Measurements from ENCODE around the gene GAN. TPM values are rescaled to one million over a fixed set of nuclear protein-coding genes. Genes with fewer than 3 reads are reported as not detected.

The GAN gene, protein sequence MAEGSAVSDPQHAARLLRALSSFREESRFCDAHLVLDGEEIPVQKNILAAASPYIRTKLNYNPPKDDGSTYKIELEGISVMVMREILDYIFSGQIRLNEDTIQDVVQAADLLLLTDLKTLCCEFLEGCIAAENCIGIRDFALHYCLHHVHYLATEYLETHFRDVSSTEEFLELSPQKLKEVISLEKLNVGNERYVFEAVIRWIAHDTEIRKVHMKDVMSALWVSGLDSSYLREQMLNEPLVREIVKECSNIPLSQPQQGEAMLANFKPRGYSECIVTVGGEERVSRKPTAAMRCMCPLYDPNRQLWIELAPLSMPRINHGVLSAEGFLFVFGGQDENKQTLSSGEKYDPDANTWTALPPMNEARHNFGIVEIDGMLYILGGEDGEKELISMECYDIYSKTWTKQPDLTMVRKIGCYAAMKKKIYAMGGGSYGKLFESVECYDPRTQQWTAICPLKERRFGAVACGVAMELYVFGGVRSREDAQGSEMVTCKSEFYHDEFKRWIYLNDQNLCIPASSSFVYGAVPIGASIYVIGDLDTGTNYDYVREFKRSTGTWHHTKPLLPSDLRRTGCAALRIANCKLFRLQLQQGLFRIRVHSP
- 14.1 and 14.3 TPM in 2 replicates for total RNA-seq

DNA sequence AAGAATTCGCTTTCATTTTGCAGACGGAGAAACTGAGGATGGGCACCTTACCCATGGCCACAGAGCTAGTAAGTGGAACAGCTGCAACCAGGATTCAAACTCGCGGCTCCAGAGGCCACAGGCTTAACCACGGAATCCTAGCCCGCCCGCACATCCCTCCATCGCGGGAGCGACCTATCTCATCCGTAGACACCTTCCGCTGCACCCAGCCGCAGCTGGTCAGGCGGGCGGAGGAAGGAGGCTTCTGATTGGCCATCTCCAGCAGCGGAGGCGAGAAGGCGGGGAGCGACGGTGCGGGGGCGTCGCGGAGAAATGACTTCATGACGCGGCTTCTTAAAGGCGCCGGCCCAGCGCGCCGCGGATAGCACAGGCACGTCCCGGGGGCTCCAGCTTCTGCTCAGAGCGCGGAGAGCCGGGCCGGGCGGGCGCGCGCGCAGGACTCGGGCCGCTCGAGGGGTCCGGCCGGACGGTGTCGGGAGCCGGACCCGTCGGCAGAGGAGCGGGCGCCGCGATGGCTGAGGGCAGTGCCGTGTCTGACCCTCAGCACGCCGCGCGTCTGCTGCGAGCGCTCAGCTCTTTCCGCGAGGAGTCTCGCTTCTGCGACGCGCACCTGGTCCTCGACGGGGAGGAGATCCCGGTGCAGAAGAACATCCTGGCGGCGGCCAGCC lies at the start of gene GAN:
Gene GAN, plus strand, starts transcription at position 360 of the 668 bp plus-strand sequence. Its CDS starts 152 bp downstream, at position 512.
- intact Hi-C loops (cut with micrococcal nuclease) = loop anchor here (1.0 to 10.0 kb wide), 7 partner anchors 21 to 1340 kb away; partner anchors contain the start of genes CENPN, CMC2 and GCSH
- no peaks in the 10 kb centered on the region for H3K9me3 Mint-ChIP-seq
- H3K36me3 Mint-ChIP-seq (ENCODE audit: low read depth) = peaks cover 2% of the 10 kb centered on the region
- H3K27me3 Mint-ChIP-seq = no peaks in the 10 kb centered on the region
- peak within 1 kb of the TSS; percentile 84 for H3K27ac Mint-ChIP-seq
- peak; percentile 98 for DNase-seq
- peak within 1 kb of the TSS; percentile 88 for H3K4me3 Mint-ChIP-seq
- H3K4me1 Mint-ChIP-seq = peaks cover 54% of the 10 kb centered on the region

DNA sequence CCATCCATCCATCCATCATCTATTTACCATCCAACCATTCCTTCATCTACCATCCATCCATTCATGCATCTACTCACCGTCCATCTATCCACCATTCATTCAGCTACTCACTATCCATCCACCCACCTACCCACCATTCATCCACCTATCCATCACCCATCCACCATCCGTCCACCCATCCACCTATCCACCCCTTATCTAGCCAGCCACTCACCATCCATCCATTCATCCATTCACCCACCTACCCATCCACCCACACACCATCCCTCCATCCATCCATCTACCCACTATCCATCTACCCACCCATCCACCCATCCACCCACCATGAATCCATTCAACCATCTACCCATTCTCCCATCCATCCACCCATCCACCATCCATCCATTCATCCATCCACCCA lies 49.7 kb upstream of the GAN start:
- Mint-ChIP-seq H3K27ac (no peak overlapping the region), H3K27me3 (peaks cover 4% of the 10 kb centered on the region), H3K4me1 (peaks cover 11% of the 10 kb centered on the region), H3K9me3 (peaks cover 8% of the 10 kb centered on the region), H3K4me3 (no peak overlapping the region), H3K36me3 (ENCODE audit: low read depth) (no peaks in the 10 kb centered on the region)
- intact Hi-C loops (cut with micrococcal nuclease) = no loop called here
- no peak for DNase-seq

DNA sequence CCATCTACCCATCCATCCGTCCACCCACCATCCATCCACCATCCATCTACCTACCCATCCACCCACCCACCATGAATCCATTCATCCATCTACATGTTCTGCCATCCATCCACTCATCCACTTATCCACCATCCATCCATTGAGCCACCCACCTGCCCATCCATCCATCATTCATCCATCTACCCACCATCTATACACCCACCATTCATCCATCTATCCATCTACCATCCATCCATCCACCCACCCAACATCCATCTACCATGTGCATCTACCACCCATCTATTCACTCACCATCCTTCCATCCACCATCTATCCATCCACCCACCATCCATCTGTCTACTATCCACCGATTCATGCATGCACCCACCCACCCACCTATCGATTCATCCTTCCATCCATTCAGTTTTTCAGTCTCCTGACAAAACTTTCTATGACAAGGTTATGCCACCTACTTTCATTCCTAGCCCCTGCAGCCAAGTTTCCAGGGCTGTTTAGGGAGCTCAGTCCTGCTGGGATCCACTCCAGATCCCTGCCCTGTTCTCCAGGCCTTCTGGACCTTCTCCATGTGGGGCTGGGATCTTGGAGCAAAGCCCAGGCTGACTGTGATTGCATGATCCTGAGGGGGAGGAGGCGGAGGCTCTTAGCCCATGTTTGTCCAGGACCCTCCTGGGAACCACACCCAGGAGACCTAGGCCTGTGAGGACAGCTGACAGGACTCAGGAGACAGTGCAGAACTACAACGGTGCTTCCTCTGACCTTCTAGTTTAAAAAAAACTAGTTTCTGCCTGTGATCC lies 48.9 kb upstream of the GAN start:
- Mint-ChIP-seq H3K4me1 (peaks cover 10% of the 10 kb centered on the region), H3K36me3 (ENCODE audit: low read depth) (no peaks in the 10 kb centered on the region), H3K27ac (no peak overlapping the region), H3K4me3 (no peak overlapping the region), H3K27me3 (peaks cover 4% of the 10 kb centered on the region), H3K9me3 (peaks cover 8% of the 10 kb centered on the region)
- no peak for DNase-seq
- intact Hi-C loops (cut with micrococcal nuclease) = no loop called here

DNA sequence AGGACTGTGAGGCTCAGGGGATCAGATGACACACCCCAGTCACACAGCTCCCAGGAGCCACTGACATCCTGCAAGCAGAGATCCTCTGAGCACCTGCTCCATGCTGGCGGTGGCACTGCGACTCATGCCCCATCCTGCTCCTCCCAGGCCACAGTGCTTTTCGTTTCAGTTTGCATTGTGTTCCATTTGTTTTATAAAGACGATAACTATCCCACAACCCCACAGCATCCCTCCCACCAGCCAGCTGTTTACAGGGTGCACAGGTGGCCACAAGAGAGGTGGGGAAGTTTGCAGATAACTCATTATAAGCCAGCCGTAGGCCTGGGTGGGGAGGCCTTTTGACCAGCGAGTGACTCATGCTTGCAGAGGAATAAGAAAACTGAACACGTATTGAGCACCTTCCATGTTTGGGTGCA lies 48.1 kb upstream of the GAN start:
- H3K4me3 Mint-ChIP-seq = peak overlapping the region; percentile 30
- intact Hi-C loops (cut with micrococcal nuclease) = no loop called here
- peak; percentile 70 for DNase-seq
- H3K36me3 Mint-ChIP-seq (ENCODE audit: low read depth) = no peaks in the 10 kb centered on the region
- H3K27me3 Mint-ChIP-seq = peaks cover 4% of the 10 kb centered on the region
- peak overlapping the region; percentile 34 for H3K27ac Mint-ChIP-seq
- peaks cover 9% of the 10 kb centered on the region for H3K4me1 Mint-ChIP-seq
- peaks cover 8% of the 10 kb centered on the region for H3K9me3 Mint-ChIP-seq

DNA sequence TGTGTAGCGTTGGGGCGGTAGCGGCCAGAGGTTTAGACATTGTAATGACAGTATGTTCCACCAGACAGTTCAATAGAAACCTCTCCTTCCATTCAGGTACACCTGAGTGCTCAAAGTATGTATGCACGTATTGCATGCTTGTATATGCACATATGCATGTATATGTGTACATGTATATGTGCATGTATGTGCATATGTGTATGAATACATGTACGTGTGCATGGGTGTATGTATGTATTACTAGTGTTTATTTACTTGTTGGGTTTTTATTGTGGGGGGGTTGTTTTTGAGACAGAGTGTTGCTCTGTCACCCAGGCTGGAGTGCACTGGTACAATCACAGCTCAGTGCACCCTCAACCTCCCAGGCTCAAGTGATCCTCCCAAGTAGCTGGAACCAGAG lies 46.3 kb upstream of the GAN start:
- Mint-ChIP-seq H3K27ac (no peak overlapping the region), H3K9me3 (peaks cover 8% of the 10 kb centered on the region), H3K4me3 (no peak overlapping the region), H3K4me1 (peaks cover 9% of the 10 kb centered on the region), H3K36me3 (ENCODE audit: low read depth) (no peaks in the 10 kb centered on the region), H3K27me3 (peaks cover 4% of the 10 kb centered on the region)
- DNase-seq = no peak
- intact Hi-C loops (cut with micrococcal nuclease) = no loop called here

DNA sequence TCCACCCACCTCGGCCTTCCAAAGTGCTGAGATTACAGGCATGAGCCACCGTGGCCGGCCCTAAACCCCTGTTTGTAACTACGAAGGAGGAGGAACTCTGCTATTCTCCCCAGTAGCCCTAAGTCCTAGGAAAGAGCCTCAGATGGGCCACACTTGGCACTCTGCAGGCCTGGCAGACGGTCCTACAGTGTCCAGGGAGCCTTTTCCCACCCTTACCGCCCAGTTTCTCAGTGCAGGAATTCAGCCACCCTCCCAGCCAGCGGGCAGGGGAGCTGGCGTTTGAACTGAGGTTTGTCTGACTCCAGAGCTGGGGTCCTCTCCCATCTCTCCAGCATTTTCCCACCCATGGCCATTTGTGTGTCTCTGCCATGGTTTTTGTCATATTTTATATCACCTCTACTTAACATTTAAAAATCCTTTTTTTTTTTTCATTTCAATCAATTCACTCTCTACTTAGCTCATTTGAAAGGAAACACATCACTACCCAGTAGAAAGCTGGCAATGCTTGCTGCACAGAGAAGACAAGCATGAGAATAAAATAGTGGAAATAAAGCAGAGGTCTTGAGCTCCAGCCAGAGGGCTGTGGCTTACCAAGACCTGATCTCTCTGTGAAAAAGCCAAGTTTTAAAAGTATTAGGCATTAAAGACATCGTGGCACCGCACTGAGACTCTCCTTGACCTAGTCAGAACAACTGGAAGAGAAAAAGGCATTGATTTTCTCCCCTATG lies 41.4 kb upstream of the GAN start:
- intact Hi-C loops (cut with micrococcal nuclease) = no loop called here
- Mint-ChIP-seq H3K4me1 (no peaks in the 10 kb centered on the region), H3K4me3 (no peak overlapping the region), H3K36me3 (ENCODE audit: low read depth) (no peaks in the 10 kb centered on the region), H3K27ac (no peak overlapping the region), H3K9me3 (no peaks in the 10 kb centered on the region), H3K27me3 (no peaks in the 10 kb centered on the region)
- DNase-seq = no peak

DNA sequence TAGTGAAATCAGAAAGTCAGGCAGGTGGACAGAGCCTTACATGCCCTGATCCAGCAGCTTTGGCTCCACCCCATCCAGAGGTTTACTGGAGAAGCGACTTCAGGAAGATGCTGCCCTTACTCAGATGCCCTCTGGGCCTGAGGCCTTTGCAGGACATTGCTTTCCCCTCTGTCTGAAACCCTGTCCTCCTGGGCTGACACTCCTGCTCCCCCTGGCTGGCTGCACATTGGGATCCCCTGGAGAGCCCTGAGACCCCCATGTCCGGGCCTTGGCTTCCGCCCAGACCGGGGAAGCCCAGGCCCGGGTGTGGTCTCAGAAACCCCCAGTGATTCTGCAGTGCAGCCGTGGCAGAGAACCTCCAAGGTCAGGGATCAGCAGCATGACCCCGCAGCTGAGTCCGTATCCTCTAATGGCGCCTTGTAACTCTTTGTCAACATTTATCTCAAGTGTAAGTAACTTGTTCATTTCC lies 39.7 kb upstream of the GAN start:
- no peak for DNase-seq

DNA sequence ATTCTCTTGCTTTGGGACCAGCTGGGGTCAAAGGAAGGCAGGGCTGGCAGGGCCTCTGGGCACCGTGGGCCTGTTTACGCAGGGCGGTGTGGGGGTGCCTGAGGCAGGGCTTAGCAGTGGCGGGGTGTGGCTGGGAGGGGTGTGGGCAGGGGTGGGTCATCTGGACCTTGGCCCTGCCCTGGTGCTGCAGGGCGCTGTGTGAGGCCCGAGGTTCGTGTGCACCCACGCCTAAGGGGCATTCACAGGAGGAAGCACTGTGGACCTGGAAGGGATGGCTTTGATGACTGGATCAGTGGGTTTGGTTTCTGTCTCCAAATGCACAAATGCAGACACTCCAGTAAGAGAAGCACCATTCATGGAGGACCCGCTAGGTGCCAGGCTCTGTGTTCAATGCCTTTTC lies 39.0 kb upstream of the GAN start:
- H3K27me3 Mint-ChIP-seq = no peaks in the 10 kb centered on the region
- intact Hi-C loops (cut with micrococcal nuclease) = no loop called here
- H3K27ac Mint-ChIP-seq = no peak overlapping the region
- no peak overlapping the region for H3K4me3 Mint-ChIP-seq
- H3K36me3 Mint-ChIP-seq (ENCODE audit: low read depth) = no peaks in the 10 kb centered on the region
- no peaks in the 10 kb centered on the region for H3K4me1 Mint-ChIP-seq
- H3K9me3 Mint-ChIP-seq = no peaks in the 10 kb centered on the region
- no peak for DNase-seq

More for the DNA sequence above, 39.7 kb upstream of the GAN start:
- Mint-ChIP-seq H3K27me3 (no peaks in the 10 kb centered on the region), H3K4me1 (no peaks in the 10 kb centered on the region), H3K4me3 (no peak overlapping the region), H3K27ac (no peak overlapping the region), H3K36me3 (ENCODE audit: low read depth) (no peaks in the 10 kb centered on the region), H3K9me3 (no peaks in the 10 kb centered on the region)
- intact Hi-C loops (cut with micrococcal nuclease) = no loop called here

DNA sequence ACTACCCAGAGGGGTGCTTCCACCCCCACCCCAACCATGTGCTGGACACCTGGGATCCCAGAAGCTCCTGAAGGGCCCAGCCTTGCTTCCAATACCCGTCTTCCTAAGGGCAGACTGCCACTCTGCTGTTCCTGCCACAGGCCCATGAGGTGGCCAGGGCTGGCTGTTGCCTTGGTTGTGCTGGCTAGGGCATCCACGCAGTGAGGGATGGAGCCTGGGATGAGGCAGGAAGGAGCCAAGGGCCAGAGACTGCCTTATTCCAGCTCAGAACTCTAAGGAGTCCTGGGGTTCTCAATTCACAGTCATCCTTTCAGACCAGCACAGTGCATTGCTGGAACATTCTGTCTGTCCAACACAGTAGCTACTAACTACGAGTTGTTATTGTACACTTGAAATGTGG lies 38.4 kb upstream of the GAN start:
- intact Hi-C loops (cut with micrococcal nuclease) = no loop called here
- H3K4me1 Mint-ChIP-seq = no peaks in the 10 kb centered on the region
- H3K36me3 Mint-ChIP-seq (ENCODE audit: low read depth) = no peaks in the 10 kb centered on the region
- H3K27ac Mint-ChIP-seq = no peak overlapping the region
- no peaks in the 10 kb centered on the region for H3K9me3 Mint-ChIP-seq
- no peak overlapping the region for H3K4me3 Mint-ChIP-seq
- no peak for DNase-seq
- H3K27me3 Mint-ChIP-seq = no peaks in the 10 kb centered on the region

DNA sequence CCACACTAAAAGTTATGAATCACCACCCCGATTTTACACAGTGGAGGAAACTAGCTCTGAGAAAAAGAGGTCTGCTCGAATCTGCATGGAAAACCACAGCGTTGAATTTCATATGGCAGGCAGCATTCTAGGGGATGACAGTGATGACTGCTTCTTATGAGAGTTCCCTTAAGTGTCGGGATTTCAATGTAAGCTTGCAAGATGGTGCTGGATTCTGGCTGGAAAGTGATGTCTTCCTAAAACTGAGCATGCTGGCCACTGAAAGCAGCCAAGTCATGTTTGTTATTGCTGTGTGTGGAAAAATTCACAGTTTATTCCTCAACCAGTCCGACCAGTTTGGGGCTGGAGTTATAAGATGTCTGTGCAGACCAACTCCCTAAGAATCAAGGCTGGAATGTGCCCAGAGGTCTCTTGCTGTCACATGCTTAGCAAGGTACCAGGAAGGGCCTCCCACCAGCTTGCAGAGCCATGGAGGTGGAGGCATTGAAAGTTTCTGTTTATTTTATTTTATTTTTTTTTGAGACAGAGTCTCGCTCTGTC lies 37.2 kb upstream of the GAN start:
- no peaks in the 10 kb centered on the region for H3K4me1 Mint-ChIP-seq
- H3K27me3 Mint-ChIP-seq = no peaks in the 10 kb centered on the region
- no peak overlapping the region for H3K4me3 Mint-ChIP-seq
- H3K27ac Mint-ChIP-seq = no peak overlapping the region
- intact Hi-C loops (cut with micrococcal nuclease) = no loop called here
- no peaks in the 10 kb centered on the region for H3K36me3 Mint-ChIP-seq (ENCODE audit: low read depth)
- H3K9me3 Mint-ChIP-seq = no peaks in the 10 kb centered on the region
- no peak for DNase-seq

DNA sequence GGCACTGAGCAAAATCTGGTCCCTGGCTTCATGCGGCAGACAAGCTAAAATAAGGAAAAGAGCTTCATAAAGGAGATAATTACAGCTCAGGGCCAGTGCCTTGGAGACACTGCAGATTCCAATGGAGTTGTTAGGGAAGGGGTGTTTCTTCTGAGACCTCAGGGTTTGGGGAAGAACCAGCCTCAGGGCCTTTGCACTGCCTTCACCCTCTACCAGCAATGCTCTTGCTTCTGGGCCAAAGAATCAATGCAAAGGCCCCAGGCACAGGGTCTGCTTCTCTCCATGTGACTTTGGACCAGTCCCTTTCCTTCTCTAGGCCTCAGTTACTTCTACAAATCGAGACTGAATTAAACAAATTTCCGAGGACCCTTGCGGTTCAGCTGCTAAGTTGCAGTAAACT lies 36.2 kb upstream of the GAN start:
- intact Hi-C loops (cut with micrococcal nuclease) = no loop called here
- H3K9me3 Mint-ChIP-seq = no peaks in the 10 kb centered on the region
- H3K36me3 Mint-ChIP-seq (ENCODE audit: low read depth) = no peaks in the 10 kb centered on the region
- no peak for DNase-seq
- no peaks in the 10 kb centered on the region for H3K4me1 Mint-ChIP-seq
- H3K27ac Mint-ChIP-seq = no peak overlapping the region
- no peaks in the 10 kb centered on the region for H3K27me3 Mint-ChIP-seq
- no peak overlapping the region for H3K4me3 Mint-ChIP-seq

DNA sequence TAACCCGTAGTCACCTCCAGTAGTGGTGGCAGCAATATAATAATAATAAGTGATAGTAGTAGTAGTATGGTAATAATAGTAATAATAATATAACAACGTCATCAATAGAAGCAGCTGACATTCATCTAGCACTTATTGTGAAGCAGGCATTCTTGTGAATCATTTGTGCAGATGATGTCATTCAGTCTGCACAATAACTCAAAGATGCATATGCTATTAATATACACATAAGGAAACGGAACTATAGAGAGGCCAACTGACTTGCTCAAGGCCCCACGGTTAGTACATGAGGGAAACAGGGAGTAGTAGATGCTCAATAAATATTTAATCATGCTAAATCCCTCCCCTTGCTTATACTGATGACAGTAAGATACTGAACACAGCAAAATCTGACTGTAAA lies 35.4 kb upstream of the GAN start:
- H3K27me3 Mint-ChIP-seq = no peaks in the 10 kb centered on the region
- intact Hi-C loops (cut with micrococcal nuclease) = no loop called here
- H3K9me3 Mint-ChIP-seq = no peaks in the 10 kb centered on the region
- H3K4me3 Mint-ChIP-seq = no peak overlapping the region
- no peak for DNase-seq
- H3K4me1 Mint-ChIP-seq = no peaks in the 10 kb centered on the region
- no peaks in the 10 kb centered on the region for H3K36me3 Mint-ChIP-seq (ENCODE audit: low read depth)
- no peak overlapping the region for H3K27ac Mint-ChIP-seq

DNA sequence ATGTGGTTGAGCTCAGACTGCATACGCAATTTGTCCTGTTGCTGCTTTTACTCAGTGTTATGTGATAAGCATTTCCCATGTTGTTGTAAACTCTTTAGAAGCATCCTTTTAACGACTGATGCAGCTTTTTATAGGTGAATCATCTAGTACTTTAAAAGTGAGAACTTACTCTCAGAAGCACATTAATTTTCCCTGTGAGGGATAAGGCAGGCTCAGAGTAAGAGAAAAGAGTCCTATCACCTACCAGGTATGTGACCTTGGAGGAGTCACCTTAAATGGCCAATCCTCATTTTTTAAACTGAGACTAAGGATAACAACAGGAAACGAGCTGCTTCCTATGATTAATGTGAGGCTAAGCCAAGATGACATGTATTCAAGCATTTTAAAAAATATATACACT lies 34.4 kb upstream of the GAN start:
- DNase-seq = no peak
- Mint-ChIP-seq H3K4me3 (no peak overlapping the region), H3K27me3 (no peaks in the 10 kb centered on the region), H3K27ac (no peak overlapping the region), H3K36me3 (ENCODE audit: low read depth) (no peaks in the 10 kb centered on the region), H3K4me1 (no peaks in the 10 kb centered on the region), H3K9me3 (no peaks in the 10 kb centered on the region)
- intact Hi-C loops (cut with micrococcal nuclease) = no loop called here

All from activated CD4-positive, alpha-beta T cell treated with anti-CD3 and anti-CD28 coated beads, Interleukin-2, amount 10 ng/mL, durations not matched to agents 24 days and 14 days (primary cell).